ENCODE data around the gene PCSK4.

Gene PCSK4

DNA sequence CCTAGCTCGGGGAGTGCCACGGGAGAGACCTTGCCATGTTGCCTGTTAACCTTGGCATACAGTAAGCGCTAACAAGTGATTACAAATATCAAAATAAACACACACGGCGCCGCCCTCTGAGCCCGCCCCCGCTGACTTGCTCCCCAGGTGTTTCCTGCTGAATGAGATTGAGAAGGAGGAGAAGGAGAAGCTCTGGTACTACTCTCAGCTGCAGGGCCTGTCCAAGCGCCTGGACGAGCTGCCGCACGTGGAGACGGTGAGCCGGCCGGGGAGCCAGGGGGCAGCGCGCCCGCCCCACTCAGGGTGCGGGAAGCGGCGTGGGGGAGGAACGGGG lies 35.2 kb downstream of the PCSK4 start:
- CTCF ChIA-PET = interaction anchor here (1.8 to 3.3 kb wide), 3 partner anchors 10 to 13 kb away, joined by 6 to 25 read pairs (median 6); no protein-coding TSS in a partner anchor
- no peak for DNase-seq (ENCODE audit: extremely low spot score)
- POLR2A ChIA-PET = interaction anchor here (1.4 to 2.0 kb wide), 2 partner anchors 10 to 14 kb away, joined by 5 to 6 read pairs; no protein-coding TSS in a partner anchor
- TF ChIP-seq CTCF (IDR thresholded peaks at IDR 0.05; ENCODE audit: control extremely low read depth, extremely low read depth, low read depth, missing control alignments) = no peak

DNA sequence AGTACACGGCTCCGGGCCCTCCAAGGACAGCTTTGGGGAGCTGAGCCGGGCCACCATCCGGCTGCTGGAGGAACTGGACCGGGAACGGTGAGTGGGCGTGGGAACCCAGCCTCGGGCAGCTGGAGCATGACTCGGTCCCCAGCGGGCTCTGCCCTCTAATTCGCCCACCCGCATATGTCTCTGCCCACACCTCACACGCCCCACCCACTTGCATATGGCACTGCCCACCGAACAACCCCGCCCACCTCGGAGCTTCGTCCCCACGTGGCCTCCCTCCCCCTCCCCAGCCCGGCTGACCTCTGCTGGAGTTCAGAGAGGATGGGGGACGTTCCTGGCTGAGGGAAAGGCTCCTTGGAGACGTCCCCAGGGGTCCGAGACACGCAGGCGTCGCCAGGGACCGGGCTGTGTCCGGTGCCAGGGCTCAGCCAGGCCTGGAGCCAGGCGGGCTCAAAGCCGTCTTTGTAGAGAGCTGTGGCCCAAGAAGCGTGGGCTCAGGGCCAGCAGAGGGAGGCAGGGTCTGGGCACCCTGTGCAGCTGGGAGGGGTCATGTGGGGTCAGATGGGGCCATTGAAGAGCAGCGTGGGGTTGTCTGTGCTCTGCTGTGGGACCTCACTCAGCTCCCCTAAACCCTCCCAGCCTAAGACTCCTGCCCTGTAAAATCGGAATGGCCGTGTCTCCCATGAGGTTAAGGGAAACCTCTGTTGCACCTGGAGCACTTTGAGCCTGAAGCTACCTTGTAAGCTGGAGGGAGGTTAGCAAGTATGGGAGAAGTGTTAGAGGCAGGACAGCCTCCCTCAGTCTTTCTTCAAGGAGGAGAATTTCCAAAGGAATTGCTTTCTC lies 36.4 kb downstream of the PCSK4 start:
- no peak for TF ChIP-seq CTCF (IDR thresholded peaks at IDR 0.05; ENCODE audit: control extremely low read depth, extremely low read depth, low read depth, missing control alignments)
- no peak for DNase-seq (ENCODE audit: extremely low spot score)
- POLR2A ChIA-PET = interaction anchor here (2.0 kb wide), 1 partner anchor 13 kb away, joined by 5 read pairs; no protein-coding TSS in a partner anchor
- CTCF ChIA-PET = interaction anchor here (0.8 to 3.3 kb wide), 3 partner anchors 9 to 13 kb away, joined by 3 to 25 read pairs (median 3); no protein-coding TSS in a partner anchor

GRCh38 chr19:1452802-1453524 lies 37.2 kb downstream of the PCSK4 start:
- no peak for DNase-seq (ENCODE audit: extremely low spot score)
- ChIA-PET POLR2A (interaction anchor here (1.1 kb wide), 1 partner anchor 13 kb away, joined by 4 read pairs; no protein-coding TSS in a partner anchor), CTCF (interaction anchor here (0.8 to 3.3 kb wide), 4 partner anchors 8 to 340 kb away, joined by 3 to 25 read pairs (median 3); no protein-coding TSS in a partner anchor)
- no peak for TF ChIP-seq CTCF (IDR thresholded peaks at IDR 0.05; ENCODE audit: control extremely low read depth, extremely low read depth, low read depth, missing control alignments)

DNA sequence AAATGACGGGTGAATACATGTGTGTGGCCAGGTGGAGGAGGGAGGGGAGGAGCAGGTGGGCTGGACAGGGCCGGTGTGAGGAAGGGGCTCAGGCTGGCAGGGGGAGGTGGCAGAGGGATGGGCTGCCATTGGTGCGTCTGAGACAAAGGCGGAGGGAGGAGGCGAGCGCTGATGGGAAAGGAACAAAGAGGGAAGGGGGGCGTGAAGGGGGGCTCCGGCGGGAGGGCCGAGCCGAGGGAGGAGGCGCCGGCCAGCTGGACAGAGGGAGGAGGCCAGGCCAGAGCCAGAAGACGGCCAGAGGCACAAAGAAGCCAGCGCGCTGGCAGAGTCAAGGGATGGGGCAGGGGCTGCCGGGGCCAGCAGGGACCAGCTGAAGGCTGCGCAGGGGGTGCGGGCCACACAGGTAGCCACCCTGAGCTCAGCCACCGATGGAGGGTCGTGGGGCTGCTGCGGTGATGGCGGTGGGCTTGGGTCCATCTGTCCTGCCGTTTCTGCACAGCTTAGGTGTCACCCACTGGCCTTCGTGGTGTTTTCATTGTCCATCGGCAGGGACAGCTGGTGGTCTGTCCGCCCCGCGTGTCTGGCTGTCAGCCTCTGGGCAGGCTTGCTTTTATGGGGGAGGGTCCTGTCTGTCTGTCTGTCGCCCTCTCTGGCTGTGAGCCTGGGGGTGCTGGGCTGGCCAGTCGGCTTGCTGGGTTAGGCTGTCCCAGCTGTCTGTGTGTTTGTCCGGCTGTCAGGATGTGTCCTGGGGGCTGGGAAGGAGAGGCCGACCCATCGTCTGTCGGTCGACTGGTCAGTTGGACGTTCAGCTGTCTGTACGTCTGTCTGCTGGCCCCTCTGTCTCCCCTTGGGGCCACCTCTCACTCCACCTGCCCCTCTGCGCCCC lies 38.0 kb downstream of the PCSK4 start:
- no peak for TF ChIP-seq CTCF (IDR thresholded peaks at IDR 0.05; ENCODE audit: control extremely low read depth, extremely low read depth, low read depth, missing control alignments)
- no peak for DNase-seq (ENCODE audit: extremely low spot score)
- CTCF ChIA-PET = interaction anchor here (1.2 to 3.3 kb wide), 3 partner anchors 7 to 339 kb away, joined by 3 to 25 read pairs (median 3); no protein-coding TSS in a partner anchor
- POLR2A ChIA-PET = interaction anchor here (1.1 kb wide), 1 partner anchor 12 kb away, joined by 4 read pairs; no protein-coding TSS in a partner anchor

GRCh38 chr19:1450735-1451731 lies 39.1 kb downstream of the PCSK4 start:
- no peak for TF ChIP-seq CTCF (IDR thresholded peaks at IDR 0.05; ENCODE audit: control extremely low read depth, extremely low read depth, low read depth, missing control alignments)
- CTCF ChIA-PET = interaction anchor here (0.9 to 1.3 kb wide), 2 partner anchors 14 to 95 kb away, joined by 3 read pairs; no protein-coding TSS in a partner anchor
- DNase-seq (ENCODE audit: extremely low spot score) = no peak
- POLR2A ChIA-PET = interaction anchor here (0.6 kb wide), 1 partner anchor 9 kb away, joined by 6 read pairs; no protein-coding TSS in a partner anchor
